DMS153 (cell line): ENCODE results near the gene HERC4.
"Not testable (repeated sequence)": the region's sequence is repeated elsewhere in the genome, so short reads cannot be mapped to it uniquely, and the experiment has no call there.

Experiments
- DNase-seq: peaks from one replicate; lab custom pipeline; 2025; lab: John Stamatoyannopoulos, UW

The HERC4 gene

DNA sequence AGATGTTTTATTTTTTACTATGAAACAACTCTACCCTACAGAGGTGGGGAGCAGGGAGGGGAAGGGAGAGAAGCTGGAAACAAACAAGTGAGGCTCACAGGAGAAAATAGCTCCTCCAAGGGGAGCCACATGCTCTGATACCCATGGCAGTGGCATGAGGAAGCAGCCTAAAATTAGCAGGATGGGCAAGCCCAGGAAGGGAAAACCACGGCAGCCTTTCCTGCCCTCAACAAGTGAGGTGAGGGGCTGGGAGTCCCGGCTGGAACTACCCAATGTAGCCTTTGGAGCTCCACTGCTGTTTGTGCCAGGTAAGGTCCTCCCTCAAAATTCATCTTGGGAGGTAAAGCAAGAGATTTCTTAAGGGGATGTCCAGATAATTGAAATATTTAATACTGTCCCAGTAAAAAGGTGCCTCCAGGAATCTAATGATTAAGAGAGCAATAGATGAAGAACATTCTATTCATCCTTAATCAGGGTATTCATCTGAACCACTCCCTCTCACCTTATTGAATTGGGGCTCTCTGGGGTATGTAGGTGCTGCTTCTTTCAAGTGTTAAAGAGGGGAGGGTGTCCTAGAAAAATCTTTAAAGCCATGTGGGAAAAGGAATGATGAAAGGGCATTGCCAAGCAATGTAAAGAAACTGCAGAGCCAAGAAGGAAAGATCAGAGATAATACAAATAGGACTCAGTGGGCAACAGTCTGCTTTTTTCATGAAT, 12.8 kb upstream of the HERC4 start:
- no peak for DNase-seq

GRCh38 chr10:68086910-68087684, 12.0 kb upstream of the HERC4 start:
- no peak for DNase-seq

DNA sequence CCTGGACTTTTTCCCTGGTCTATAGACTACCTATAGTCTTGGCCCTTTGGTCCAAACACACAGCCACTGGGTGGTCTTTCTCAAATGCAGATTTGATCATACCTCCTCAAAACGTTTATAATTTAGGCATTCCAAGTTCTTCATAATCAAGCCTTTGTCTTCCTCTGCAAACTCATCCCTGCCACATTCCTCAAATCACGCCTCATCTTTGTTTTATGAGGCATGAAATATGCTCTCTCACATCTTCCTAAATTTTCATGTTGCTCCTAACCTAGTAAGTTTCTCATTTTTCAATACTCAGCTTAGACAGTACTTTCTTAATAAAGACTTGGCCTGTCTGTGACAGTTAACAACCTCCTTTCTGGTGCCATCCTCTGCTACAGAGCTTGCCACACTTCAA, 10.9 kb upstream of the HERC4 start:
- DNase-seq = no peak

DNA sequence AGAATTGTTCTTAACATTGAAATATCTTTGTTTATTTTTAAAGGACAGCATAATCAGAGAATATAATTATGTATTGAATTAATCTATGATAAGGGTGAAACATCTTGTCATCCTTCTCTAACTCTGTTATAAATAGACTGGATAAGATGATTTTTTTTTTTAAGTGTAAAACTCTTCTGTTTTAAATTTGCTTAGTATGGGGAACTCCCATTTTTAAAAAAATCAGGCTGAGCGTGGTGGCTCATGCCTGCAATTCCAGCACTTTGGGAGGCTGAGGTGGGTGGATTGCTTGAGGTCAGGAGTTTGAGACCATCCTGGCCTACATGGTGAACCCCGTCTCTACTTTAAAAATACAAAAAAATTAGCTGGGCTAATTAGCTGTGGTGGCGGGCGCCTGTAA, 9.4 kb upstream of the HERC4 start:
- DNase-seq = no peak

GRCh38 chr10:68083953-68084352, 8.9 kb upstream of the HERC4 start:
- no peak for DNase-seq

- no peak for DNase-seq
Measured at GRCh38 chr10:68082872-68083271, 7.8 kb upstream of the HERC4 start.

DNA sequence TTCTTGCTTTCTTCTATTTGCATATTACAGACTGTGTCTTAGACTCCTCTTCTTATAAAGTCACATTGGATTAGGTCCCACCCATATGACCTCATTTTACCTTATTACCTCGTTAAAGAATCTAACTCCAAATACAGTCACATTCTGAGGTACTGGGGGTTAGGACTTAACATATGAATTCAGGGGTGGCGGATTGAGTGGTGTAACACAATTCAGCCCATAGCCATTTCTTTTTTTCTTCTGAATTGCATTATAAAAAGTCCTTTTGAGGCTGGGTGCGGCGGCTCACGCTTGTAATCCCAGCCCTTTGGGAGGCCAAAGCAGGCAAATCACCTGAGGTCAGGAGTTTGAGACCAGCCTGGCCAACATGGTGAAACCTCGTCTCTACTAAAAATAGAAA, 6.8 kb upstream of the HERC4 start:
- DNase-seq = no peak

GRCh38 chr10:68080853-68081431, 5.9 kb upstream of the HERC4 start:
- no peak for DNase-seq

DNA sequence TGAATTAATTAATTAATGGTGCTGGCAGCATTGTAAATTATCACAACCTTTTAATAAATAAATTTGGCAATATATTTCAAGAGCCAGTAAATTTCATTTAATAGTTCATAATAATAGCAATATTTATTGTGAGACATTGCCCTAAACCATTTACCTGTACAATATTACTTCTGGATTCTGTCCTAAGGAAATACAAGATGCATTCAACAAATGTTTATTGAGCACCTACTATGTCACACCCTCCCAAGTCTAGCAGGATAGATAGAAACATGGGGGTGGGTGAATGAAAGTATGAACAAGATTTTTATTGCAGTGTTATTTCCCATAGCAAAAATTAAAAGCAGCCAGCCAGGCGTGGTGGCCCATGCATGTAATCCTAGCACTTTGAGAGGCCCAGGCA, 4.4 kb upstream of the HERC4 start:
- DNase-seq = no peak

- no peak for DNase-seq
Measured at GRCh38 chr10:68077026-68077425, 1.9 kb upstream of the HERC4 start.

GRCh38 chr10:68076081-68076480, 998 bp upstream of the HERC4 start:
- not testable (repeated sequence) for DNase-seq

- no peak for DNase-seq
Measured at GRCh38 chr10:68075550-68076004, 494 bp upstream of the HERC4 start.

GRCh38 chr10:68074031-68074774, 880 bp downstream of the HERC4 start:
- no peak for DNase-seq

- DNase-seq = no peak
Measured at GRCh38 chr10:68073631-68074030, 1.5 kb downstream of the HERC4 start.

DNA sequence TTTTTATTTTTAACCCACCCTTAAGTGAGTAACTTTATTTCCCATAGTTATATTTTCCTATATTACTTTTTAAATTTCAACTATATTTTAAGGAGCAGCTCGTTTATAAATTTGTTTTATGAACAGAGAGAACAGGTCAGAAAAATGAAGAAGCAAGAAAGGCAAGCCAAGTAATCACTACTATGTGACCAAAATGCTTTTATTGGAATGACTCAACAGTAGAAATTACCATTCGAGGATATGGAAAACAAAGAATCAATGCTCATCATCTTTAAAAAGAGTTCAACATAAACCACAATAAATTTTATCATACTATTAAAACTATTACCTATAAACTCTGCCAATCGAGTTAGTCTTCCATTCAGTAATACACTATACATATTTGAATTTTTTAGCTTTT, 7.6 kb downstream of the HERC4 start:
- no peak for DNase-seq

DNA sequence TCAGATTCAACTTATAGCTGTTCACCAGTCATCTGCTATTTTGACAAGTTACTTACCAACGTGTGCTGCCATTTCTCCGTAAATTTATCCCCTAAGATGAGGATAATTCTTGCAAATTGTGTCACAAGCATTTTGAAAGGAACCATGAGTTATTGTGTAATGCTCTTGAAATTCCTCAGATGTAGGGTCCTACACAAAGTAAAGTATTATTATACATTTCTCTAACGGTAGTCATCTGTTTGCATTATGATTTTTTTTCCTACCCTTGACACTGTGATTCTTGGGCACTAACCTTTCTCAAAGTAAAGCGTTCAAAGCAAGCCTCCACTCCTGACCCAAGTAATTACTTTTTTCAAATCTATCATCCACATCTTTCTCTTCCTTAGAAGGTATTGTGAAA, 8.1 kb downstream of the HERC4 start:
- DNase-seq = no peak

- no peak for DNase-seq
Measured at GRCh38 chr10:68053553-68053952, 21.5 kb downstream of the HERC4 start.

DNA sequence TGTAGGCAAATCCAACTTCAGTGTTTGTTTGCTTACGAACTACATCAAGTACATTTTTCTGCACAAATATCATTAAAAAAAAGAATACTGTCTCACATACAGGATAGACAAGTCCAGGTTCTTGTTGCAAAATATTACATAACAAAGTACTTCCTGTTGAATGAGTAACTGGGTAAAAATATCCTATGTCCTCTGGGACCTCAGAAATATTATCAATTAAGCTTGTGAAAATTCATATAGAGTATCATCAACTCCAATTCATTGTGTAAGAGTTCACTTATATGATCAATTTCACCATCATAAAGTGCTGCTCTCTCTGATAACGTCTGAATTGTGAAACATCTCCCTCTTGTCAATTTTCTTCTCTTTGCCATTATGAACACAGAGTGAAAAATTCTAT, 22.6 kb downstream of the HERC4 start:
- DNase-seq = no peak

- DNase-seq = no peak
Measured at GRCh38 chr10:68049289-68050078, 25.6 kb downstream of the HERC4 start.

DNA sequence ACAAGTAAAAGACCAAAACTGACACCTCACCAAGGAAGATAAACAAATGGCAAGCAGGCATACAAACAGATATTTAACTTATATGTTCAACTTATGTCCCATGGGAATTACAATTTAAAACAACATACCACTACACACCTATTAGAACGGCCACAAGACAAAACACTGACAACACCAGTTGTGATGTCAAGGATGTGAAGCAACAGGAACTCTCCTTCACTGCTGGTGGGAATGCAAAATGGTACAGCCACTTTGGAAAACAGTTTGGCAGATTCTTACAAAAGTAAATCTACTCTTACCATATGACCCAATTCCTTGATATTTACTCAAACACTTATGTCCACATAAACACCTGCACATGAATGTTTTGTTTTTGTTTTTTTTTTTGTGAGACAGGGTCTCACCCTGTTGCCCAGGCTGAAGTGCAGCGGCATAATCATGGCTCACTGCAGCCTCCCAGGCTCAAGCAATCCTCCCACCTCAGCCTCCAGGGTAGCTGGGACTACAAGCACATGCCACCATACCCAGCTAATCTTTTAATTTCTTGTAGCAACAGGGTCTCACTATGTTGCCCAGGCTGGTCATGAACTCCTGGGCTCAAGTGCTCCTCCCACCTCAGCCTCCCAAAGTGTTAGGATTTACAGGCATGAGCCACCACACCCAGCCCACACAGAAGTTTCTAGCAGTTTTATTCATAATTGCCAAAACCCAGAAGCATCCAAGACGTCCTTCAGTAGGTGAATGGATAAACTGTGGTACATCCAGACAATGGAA, 27.3 kb downstream of the HERC4 start:
- DNase-seq = no peak

DNA sequence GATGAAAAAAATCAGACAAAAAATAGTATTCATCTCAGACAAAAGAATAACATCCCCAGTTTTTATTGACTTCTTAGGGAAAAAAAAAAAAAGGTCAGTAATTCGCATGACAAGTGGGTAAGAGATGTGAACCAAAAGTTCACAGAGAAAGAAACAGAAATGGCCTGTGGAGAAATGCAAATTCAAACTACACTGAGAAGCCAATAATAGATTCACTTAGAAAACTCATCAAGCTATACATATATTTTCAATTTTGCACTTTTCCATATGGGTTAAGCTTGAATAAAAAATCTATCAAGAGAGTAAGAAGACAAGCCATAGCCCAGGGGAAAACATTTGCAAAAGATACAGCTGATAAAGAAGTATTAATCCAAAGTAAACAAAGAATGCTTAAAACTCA, 28.0 kb downstream of the HERC4 start:
- no peak for DNase-seq
